GM21390 (cell line): ENCODE results near the gene IL15RA.
"Not testable (repeated sequence)": the region's sequence is repeated elsewhere in the genome, so short reads cannot be mapped to it uniquely, and the experiment has no call there.

Experiments used
- ATAC-seq: cut with Tn5 transposase; IDR thresholded peaks from one replicate; pipeline ENCODE4 v1.9.1; 2021; ENCODE audit not compliant: unreplicated experiment

The IL15RA gene

GRCh38 chr10:5952731-5953385 is 24.5 kb downstream of the IL15RA start:
- no peak for ATAC-seq

- ATAC-seq: no peak
These were observed 25.5 kb downstream of the IL15RA start for GRCh38 chr10:5951721-5952407.

GRCh38 chr10:5951167-5951711 is 26.1 kb downstream of the IL15RA start:
- ATAC-seq: no peak

GRCh38 chr10:5949009-5949759 is 28.2 kb downstream of the IL15RA start:
- no peak for ATAC-seq

GRCh38 chr10:5948208-5948585 is 29.1 kb downstream of the IL15RA start:
- ATAC-seq: no peak

GRCh38 chr10:5947471-5948207 is 29.7 kb downstream of the IL15RA start:
- no peak for ATAC-seq

- ATAC-seq: no peak
These were observed 30.6 kb downstream of the IL15RA start for GRCh38 chr10:5946786-5947185.

GRCh38 chr10:5946419-5946775 is 30.9 kb downstream of the IL15RA start:
- not testable (repeated sequence) for ATAC-seq

GRCh38 chr10:5945561-5946418 is 31.6 kb downstream of the IL15RA start:
- no peak for ATAC-seq

- ATAC-seq: no peak
These were observed 32.2 kb downstream of the IL15RA start for GRCh38 chr10:5945190-5945509.

GRCh38 chr10:5944389-5945189 is 32.8 kb downstream of the IL15RA start:
- ATAC-seq: no peak

GRCh38 chr10:5943536-5943935 is 33.8 kb downstream of the IL15RA start:
- no peak for ATAC-seq

GRCh38 chr10:5942474-5942873 is 34.9 kb downstream of the IL15RA start:
- ATAC-seq: no peak

GRCh38 chr10:5942001-5942400 is 35.3 kb downstream of the IL15RA start:
- no peak for ATAC-seq

GRCh38 chr10:5941579-5941978 is 35.8 kb downstream of the IL15RA start:
- no peak for ATAC-seq

GRCh38 chr10:5940807-5941218 is 36.5 kb downstream of the IL15RA start:
- ATAC-seq: no peak

GRCh38 chr10:5938291-5938690 is 39.1 kb downstream of the IL15RA start:
- no peak for ATAC-seq

GRCh38 chr10:5937016-5937415 is 40.3 kb downstream of the IL15RA start:
- no peak for ATAC-seq

- ATAC-seq: no peak
These were observed 41.7 kb downstream of the IL15RA start for GRCh38 chr10:5935628-5936027.
